GM19328 (cell line): ENCODE measurements around the gene RIPPLY3.
"Not testable (repeated sequence)": the region's sequence is repeated elsewhere in the genome, so short reads cannot be mapped to it uniquely, and the experiment has no call there.

ENCODE experiments used
- ATAC-seq: cut with Tn5 transposase; IDR thresholded peaks from one replicate; pipeline ENCODE4 v1.9.1; 2021; ENCODE audit warnings: mild to moderate bottlenecking, moderate library complexity; ENCODE audit not compliant: unreplicated experiment

RIPPLY3 gene

GRCh38 chr21:37005548-37006485 lies 685 bp upstream of the RIPPLY3 start:
- ATAC-seq: no peak

- no peak for ATAC-seq
These were observed 2.2 kb downstream of the RIPPLY3 start for GRCh38 chr21:37008724-37009123.

- peak; percentile 76 for ATAC-seq
These were observed 3.3 kb downstream of the RIPPLY3 start for GRCh38 chr21:37009740-37010341.

- ATAC-seq: no peak
These were observed 11.6 kb downstream of the RIPPLY3 start for GRCh38 chr21:37017951-37018679.

GRCh38 chr21:37026499-37026898 lies 20.0 kb downstream of the RIPPLY3 start:
- no peak for ATAC-seq

GRCh38 chr21:37028570-37028969 lies 22.1 kb downstream of the RIPPLY3 start:
- ATAC-seq: no peak

GRCh38 chr21:37030864-37031263 lies 24.4 kb downstream of the RIPPLY3 start:
- no peak for ATAC-seq

- no peak for ATAC-seq
These were observed 25.8 kb downstream of the RIPPLY3 start for GRCh38 chr21:37032293-37032692.

- no peak for ATAC-seq
These were observed 26.5 kb downstream of the RIPPLY3 start for GRCh38 chr21:37032877-37033471.

GRCh38 chr21:37034394-37034793 lies 27.9 kb downstream of the RIPPLY3 start:
- not testable (repeated sequence) for ATAC-seq

GRCh38 chr21:37036177-37036576 lies 29.7 kb downstream of the RIPPLY3 start:
- no peak for ATAC-seq

GRCh38 chr21:37039411-37040075 lies 33.0 kb downstream of the RIPPLY3 start:
- no peak for ATAC-seq

GRCh38 chr21:37040212-37040611 lies 33.7 kb downstream of the RIPPLY3 start:
- no peak for ATAC-seq

GRCh38 chr21:37041706-37042271 lies 35.3 kb downstream of the RIPPLY3 start:
- ATAC-seq: no peak

- ATAC-seq: no peak
These were observed 37.3 kb downstream of the RIPPLY3 start for GRCh38 chr21:37043818-37044217.

GRCh38 chr21:37044643-37045042 lies 38.1 kb downstream of the RIPPLY3 start:
- no peak for ATAC-seq

- ATAC-seq: no peak
These were observed 38.6 kb downstream of the RIPPLY3 start for GRCh38 chr21:37045149-37045548.

GRCh38 chr21:37045556-37045955 lies 39.1 kb downstream of the RIPPLY3 start:
- ATAC-seq: no peak

- no peak for ATAC-seq
These were observed 40.6 kb downstream of the RIPPLY3 start for GRCh38 chr21:37047079-37047478.

- ATAC-seq: not testable (repeated sequence)
These were observed 43.2 kb downstream of the RIPPLY3 start for GRCh38 chr21:37049741-37050140.
